CD14-positive monocyte (primary cell): ENCODE measurements around the gene NFATC2IP. TPM values are rescaled to one million over a fixed set of nuclear protein-coding genes. Genes with fewer than 3 reads are reported as not detected.
"Not testable (repeated sequence)": the region's sequence is repeated elsewhere in the genome, so short reads cannot be mapped to it uniquely, and the experiment has no call there.

Experiments used
- DNase-seq, 3 donors: peaks; one replicate each; pipeline ENCODE4 v3.0.0-alpha.2; 2011 to 2022
- H2AFZ ChIP-seq: 2 replicates; pipeline ENCODE4 v1.6.0; 2012; ENCODE audit warnings: mild to moderate bottlenecking, low read depth, low read length, inconsistent platforms; ENCODE audit not compliant: insufficient read depth, poor library complexity, severe bottlenecking
- H3K27ac ChIP-seq, 2 donors: 1 replicate in 1 of 2; 2 replicates in 1 of 2; pipeline ENCODE4 v1.5.1; 2012 to 2013; ENCODE audit warnings: low read length in 2 of 2, control low read depth in 1 of 2, inconsistent platforms in 1 of 2, low read depth in 1 of 2, mild to moderate bottlenecking in 1 of 2
- H3K27me3 ChIP-seq, 2 donors: one replicate each; pipeline versions ENCODE4 v1.6.0 to v1.6.1; 2011 to 2013; ENCODE audit warnings: low read length in 2 of 2; ENCODE audit not compliant: control insufficient read depth in 2 of 2, insufficient read depth in 2 of 2
- H3K36me3 ChIP-seq, 2 donors: replicated peaks in 1 of 2; 1 replicate in 1 of 2; 2 replicates in 1 of 2; pipeline versions ENCODE4 v1.5.1 to v1.6.1; 2012 to 2013; ENCODE audit warnings: low read length in 2 of 2, control low read depth in 1 of 2, inconsistent platforms in 1 of 2, mild to moderate bottlenecking in 1 of 2; ENCODE audit not compliant: insufficient read depth in 2 of 2, control insufficient read depth in 1 of 2
- H3K4me1 ChIP-seq, 2 donors: 1 replicate in 1 of 2; 2 replicates in 1 of 2; pipeline versions ENCODE4 v1.5.1 to v1.6.1; 2012 to 2013; ENCODE audit warnings: low read length in 2 of 2, control low read depth in 1 of 2, inconsistent platforms in 1 of 2, mild to moderate bottlenecking in 1 of 2, moderate library complexity in 1 of 2; ENCODE audit not compliant: insufficient read depth in 2 of 2, control insufficient read depth in 1 of 2
- H3K4me2 ChIP-seq: replicated peaks from 2 replicates; pipeline ENCODE3; 2012; ENCODE audit warnings: low read length, moderate library complexity, mild to moderate bottlenecking; ENCODE audit not compliant: poor library complexity, severe bottlenecking; ENCODE audit errors: extremely low read depth
- H3K4me3 ChIP-seq, 3 experiments: fragments of 200-600 bp in 1 of 3; sonication (generic) in 1 of 3; replicated peaks in 1 of 3; 1 replicate in 2 of 3; 2 replicates in 1 of 3; pipeline ENCODE4 v1.5.1; 2011 to 2013; ENCODE audit warnings: low read length in 3 of 3, mild to moderate bottlenecking in 3 of 3, control low read depth in 2 of 3, low read depth in 2 of 3, inconsistent platforms in 1 of 3, moderate library complexity in 1 of 3
- H3K79me2 ChIP-seq: 2 replicates; pipeline ENCODE4 v1.6.0; 2012; ENCODE audit warnings: mild to moderate bottlenecking, control low read depth, inconsistent platforms, low read length, moderate library complexity; ENCODE audit not compliant: insufficient read depth
- H3K9ac ChIP-seq: 2 replicates; pipeline ENCODE4 v1.6.0; 2017; ENCODE audit warnings: low read length, mild to moderate bottlenecking; ENCODE audit not compliant: insufficient read depth, poor library complexity, severe bottlenecking
- H3K9me3 ChIP-seq, 2 donors: replicated peaks in 1 of 2; 1 replicate in 1 of 2; 2 replicates in 1 of 2; pipeline versions ENCODE4 v1.5.1 to v1.6.1; 2012 to 2013; ENCODE audit warnings: low read length in 2 of 2, control low read depth in 1 of 2; ENCODE audit not compliant: control insufficient read depth in 1 of 2, insufficient read depth in 1 of 2
- H4K20me1 ChIP-seq: 2 replicates; pipeline ENCODE4 v1.6.0; 2012; ENCODE audit warnings: mild to moderate bottlenecking, low read length, control low read depth, moderate library complexity; ENCODE audit not compliant: insufficient read depth
- H3K27ac Mint-ChIP-seq, 7 donors: one replicate each; pipeline ENCODE4 v1.8.0; 2020; ENCODE audit warnings: mild to moderate bottlenecking in 7 of 7, mixed read lengths in 7 of 7, moderate library complexity in 6 of 7, inconsistent platforms in 2 of 7
- H3K27me3 Mint-ChIP-seq, 3 donors: one replicate each; pipeline ENCODE4 v1.8.0; 2021 to 2022; ENCODE audit warnings: low read depth in 3 of 3, mild to moderate bottlenecking in 3 of 3, mixed read lengths in 3 of 3, moderate library complexity in 3 of 3, inconsistent platforms in 1 of 3
- H3K36me3 Mint-ChIP-seq, 2 donors: one replicate each; pipeline ENCODE4 v1.8.0; 2020; ENCODE audit warnings: mixed read lengths in 2 of 2, inconsistent platforms in 1 of 2, mild to moderate bottlenecking in 1 of 2
- H3K4me1 Mint-ChIP-seq: one replicate; pipeline ENCODE4 v1.8.0; 2020; ENCODE audit warnings: mild to moderate bottlenecking, mixed read lengths
- H3K4me3 Mint-ChIP-seq, 2 donors: one replicate each; pipeline ENCODE4 v1.8.0; 2020; ENCODE audit warnings: mild to moderate bottlenecking in 2 of 2, mixed read lengths in 2 of 2, moderate library complexity in 1 of 2
- H3K9me3 Mint-ChIP-seq, 7 donors: one replicate each; pipeline ENCODE4 v1.8.0; 2020 to 2022; ENCODE audit warnings: mixed read lengths in 7 of 7, mild to moderate bottlenecking in 6 of 7, moderate library complexity in 6 of 7, inconsistent platforms in 2 of 7
- CTCF ChIP-seq: fragments of 200-600 bp; IDR thresholded peaks from one replicate; pipeline ENCODE4 v1.8.0; 2022; ENCODE audit warnings: antibody characterized with exemption, mild to moderate bottlenecking
- WGBS: methylation state at CpG from one replicate; pipeline ENCODE4 v1.1.5; 2013; ENCODE audit warnings: missing lambda C conversion rate; ENCODE audit not compliant: insufficient coverage; 5-methylcytosine and 5-hydroxymethylcytosine counted together
- intact Hi-C, 2 donors: fragments of 100-400 bp; cut with micrococcal nuclease; formaldehyde crosslinking; loops; one replicate each; pipeline versions ENCODE4 v1.15.0 to v1.15.1; 2023
- polyA plus RNA-seq, 3 donors: library from polyadenylated mRNA; depleted of rRNA in 1 of 3; unstranded in 2 of 3; stranded (reverse) in 1 of 3; fragments of 300-500 nt in 2 of 3; fragments of >200 nt in 1 of 3; fragmentation: Illumina TruSeq in 2 of 3; gene quantifications; 1 replicate in 2 of 3; 2 replicates in 1 of 3; pipeline ENCODE4 v1.2.3, GENCODE V29; 2012 to 2021

The NFATC2IP gene
- polyA plus RNA-seq, 3 donors, result 17.5 to 125 (median 18.4) TPM

- Histone ChIP-seq H3K4me1 (peaks cover 36 to 43% of the 10 kb centered on the region in 2 donors), H3K79me2 (peaks cover 33% of the 10 kb centered on the region), H3K36me3 (peaks cover 62 to 76% of the 10 kb centered on the region in 2 donors), H4K20me1 (peaks cover 49% of the 10 kb centered on the region), H3K9me3 (peaks cover 0 to 11% of the 10 kb centered on the region in 2 donors)
- intact Hi-C loops, H3K4me3 Mint-ChIP-seq, H3K9ac ChIP-seq, H2AFZ ChIP-seq, H3K4me3 ChIP-seq, H3K27ac ChIP-seq, H3K27me3 ChIP-seq, H3K4me2 ChIP-seq, DNase-seq, H3K27ac Mint-ChIP-seq: not testable (repeated sequence)
- Mint-ChIP-seq H3K4me1 (peaks cover 47% of the 10 kb centered on the region), H3K27me3 (peaks cover 6 to 19% (median 13%) of the 10 kb centered on the region in 3 donors), H3K36me3 (peaks cover 71 to 87% of the 10 kb centered on the region in 2 donors), H3K9me3 (peaks cover 7 to 18% (median 10%) of the 10 kb centered on the region in 7 donors)
- 98% methylated on average over 4 of the region's 7 CpGs for WGBS
These were observed 29.6 kb downstream of the NFATC2IP start for GRCh38 chr16:28980330-28980729.

GRCh38 chr16:28980929-28981328 lies 30.2 kb downstream of the NFATC2IP start:
- Histone ChIP-seq H3K9me3 (peaks cover 0 to 11% of the 10 kb centered on the region in 2 donors), H3K27ac (no peak overlapping the region), H3K36me3 (peaks cover 67 to 82% of the 10 kb centered on the region in 2 donors), H3K4me2 (no peak overlapping the region), H3K27me3 (peaks cover 0 to 4% of the 10 kb centered on the region in 2 donors), H4K20me1 (peaks cover 47% of the 10 kb centered on the region), H3K4me1 (peaks cover 33 to 41% of the 10 kb centered on the region in 2 donors), H3K9ac (no peak overlapping the region), H3K4me3 (no peak overlapping the region), H2AFZ (no peak overlapping the region), H3K79me2 (peaks cover 27% of the 10 kb centered on the region)
- Mint-ChIP-seq H3K4me1 (peaks cover 44% of the 10 kb centered on the region), H3K4me3 (no peak overlapping the region), H3K27me3 (peaks cover 6 to 21% (median 17%) of the 10 kb centered on the region in 3 donors), H3K36me3 (peaks cover 74 to 93% of the 10 kb centered on the region in 2 donors), H3K9me3 (peaks cover 7 to 23% (median 11%) of the 10 kb centered on the region in 7 donors), H3K27ac (no peak overlapping the region)
- DNase-seq, result no peak
- intact Hi-C loops, result no loop called here
- no peak for TF ChIP-seq CTCF
- WGBS, result 89% methylated on average over 3 of the region's 7 CpGs
